Breast epithelium (tissue), 3 donors: ENCODE data around the gene GLRX.

Experiments
- CTCF ChIP-seq, 3 donors: fragments of 450-650 bp; IDR thresholded peaks; one replicate each; pipeline ENCODE4 v1.5.1; 2016 to 2017; ENCODE audit warnings: antibody characterized with exemption in 3 of 3, mild to moderate bottlenecking in 3 of 3, moderate library complexity in 3 of 3
- POLR2A ChIP-seq: fragments of 450-650 bp; IDR thresholded peaks from one replicate; pipeline ENCODE4 v1.6.1; 2016; ENCODE audit warnings: antibody characterized with exemption, mild to moderate bottlenecking, moderate library complexity
- POLR2AphosphoS5 ChIP-seq, 3 donors: sonication (generic); formaldehyde crosslinking; IDR thresholded peaks; one replicate each; pipeline ENCODE4 v1.6.1; 2017; ENCODE audit warnings: antibody characterized with exemption in 3 of 3

GRCh38 chr5:95861864-95862561 lies 39.5 kb upstream of the GLRX start:
- TF ChIP-seq CTCF (IDR thresholded peaks at IDR 0.05): peak in 1 of 3 donors; percentile 15
- TF ChIP-seq POLR2A: no peak
- no peak for TF ChIP-seq POLR2AphosphoS5 (IDR thresholded peaks at IDR 0.05)
